Loucy (cell line): ENCODE results near the gene C2CD5.

Source experiments
- H2AFZ ChIP-seq: fragments of 200-600 bp; sonication (generic); 2 replicates; pipeline ENCODE4 v1.6.0; 2016; ENCODE audit warnings: antibody characterized with exemption, mild to moderate bottlenecking, low read length, moderate library complexity
- H3F3A ChIP-seq: fragments of 200-600 bp; 2 replicates; pipeline ENCODE4 v1.6.0; 2016; ENCODE audit warnings: antibody characterized with exemption, low read depth, mild to moderate bottlenecking
- H3K27me3 ChIP-seq: fragments of 200-600 bp; sonication (generic); 2 replicates; pipeline ENCODE4 v1.6.1; 2014; ENCODE audit warnings: low read length, mild to moderate bottlenecking; ENCODE audit not compliant: insufficient read depth, poor library complexity, severe bottlenecking
- H3K36me3 ChIP-seq: fragments of 200-600 bp; sonication (generic); 2 replicates; pipeline ENCODE4 v1.6.1; 2016; ENCODE audit warnings: low read length; ENCODE audit not compliant: insufficient read depth
- H3K4me1 ChIP-seq: fragments of 200-600 bp; sonication (generic); 2 replicates; pipeline ENCODE4 v1.5.1; 2014; ENCODE audit warnings: low read length, mild to moderate bottlenecking; ENCODE audit not compliant: insufficient read depth, poor library complexity, severe bottlenecking
- H3K4me2 ChIP-seq: fragments of 200-600 bp; sonication (generic); 2 replicates; pipeline ENCODE4 v1.6.0; 2014; ENCODE audit warnings: antibody characterized with exemption, low read length, low read depth, mild to moderate bottlenecking; ENCODE audit not compliant: poor library complexity, severe bottlenecking
- H3K4me3 ChIP-seq: fragments of 200-600 bp; sonication (generic); 2 replicates; pipeline ENCODE4 v1.5.1; 2014; ENCODE audit warnings: low read length, mild to moderate bottlenecking, mixed read lengths; ENCODE audit not compliant: poor library complexity, severe bottlenecking
- H3K79me2 ChIP-seq: fragments of 200-600 bp; sonication (generic); 2 replicates; pipeline ENCODE4 v1.6.1; 2014; ENCODE audit warnings: low read length; ENCODE audit not compliant: insufficient read depth
- H3K9ac ChIP-seq: fragments of 200-600 bp; sonication (generic); 2 replicates; pipeline ENCODE4 v1.6.0; 2014; ENCODE audit warnings: mild to moderate bottlenecking, low read depth, low read length, moderate library complexity; ENCODE audit not compliant: poor library complexity, severe bottlenecking
- H3K9me2 ChIP-seq: fragments of 200-600 bp; sonication (generic); replicated peaks from 2 replicates; pipeline ENCODE4 v1.6.1; 2016; ENCODE audit warnings: low read depth, low read length, mixed read lengths
- H3K9me3 ChIP-seq: fragments of 200-600 bp; sonication (generic); 2 replicates; pipeline ENCODE4 v1.6.1; 2014; ENCODE audit warnings: mild to moderate bottlenecking, antibody characterized with exemption, low read length, low read depth; ENCODE audit not compliant: insufficient read depth
- H4K20me1 ChIP-seq: fragments of 200-600 bp; sonication (generic); 2 replicates; pipeline ENCODE4 v1.6.0; 2014; ENCODE audit warnings: antibody characterized with exemption, low read length, mild to moderate bottlenecking; ENCODE audit not compliant: insufficient read depth, poor library complexity, severe bottlenecking
- CTCF ChIP-seq: fragments of 200-600 bp; sonication (generic); conservative IDR thresholded peaks from 2 replicates; pipeline ENCODE4 v1.5.1; 2014; ENCODE audit warnings: mild to moderate bottlenecking, antibody characterized with exemption, low read length
- EZH2phosphoT487 ChIP-seq: fragments of 200-600 bp; IDR thresholded peaks from 2 replicates; pipeline ENCODE4 v1.6.1; 2018; ENCODE audit warnings: antibody characterized with exemption, mild to moderate bottlenecking, moderate library complexity, borderline replicate concordance

C2CD5 gene

GRCh38 chr12:22576065-22576464 lies 31.7 kb upstream of the C2CD5 start:
- no peak overlapping the region for H2AFZ ChIP-seq
- H4K20me1 ChIP-seq: no peaks in the 10 kb centered on the region
- H3K9me3 ChIP-seq: no peaks in the 10 kb centered on the region
- TF ChIP-seq EZH2phosphoT487: no peak
- TF ChIP-seq CTCF: no peak
- no peaks in the 10 kb centered on the region for H3K36me3 ChIP-seq
- H3K4me3 ChIP-seq: no peak overlapping the region
- no peak overlapping the region for H3K9ac ChIP-seq
- H3K27me3 ChIP-seq: no peaks in the 10 kb centered on the region
- H3K4me2 ChIP-seq: no peak overlapping the region
- no peaks in the 10 kb centered on the region for H3K4me1 ChIP-seq
- H3K9me2 ChIP-seq: no peaks in the 10 kb centered on the region
- H3F3A ChIP-seq: no peaks in the 10 kb centered on the region
- no peaks in the 10 kb centered on the region for H3K79me2 ChIP-seq

GRCh38 chr12:22574921-22575320 lies 30.6 kb upstream of the C2CD5 start:
- Histone ChIP-seq H3K4me1 (no peaks in the 10 kb centered on the region), H3K4me3 (no peak overlapping the region), H3K36me3 (no peaks in the 10 kb centered on the region), H3K9me2 (no peaks in the 10 kb centered on the region), H3K27me3 (no peaks in the 10 kb centered on the region), H3K9me3 (no peaks in the 10 kb centered on the region), H3F3A (no peaks in the 10 kb centered on the region), H2AFZ (no peak overlapping the region), H4K20me1 (no peaks in the 10 kb centered on the region), H3K4me2 (no peak overlapping the region), H3K9ac (no peak overlapping the region), H3K79me2 (no peaks in the 10 kb centered on the region)
- TF ChIP-seq CTCF (no peak), EZH2phosphoT487 (no peak)

GRCh38 chr12:22573181-22573580 lies 28.8 kb upstream of the C2CD5 start:
- TF ChIP-seq CTCF (no peak), EZH2phosphoT487 (no peak)
- H3K4me2 ChIP-seq: no peak overlapping the region
- no peaks in the 10 kb centered on the region for H3K27me3 ChIP-seq
- no peaks in the 10 kb centered on the region for H3K4me1 ChIP-seq
- no peaks in the 10 kb centered on the region for H3K79me2 ChIP-seq
- no peak overlapping the region for H2AFZ ChIP-seq
- no peaks in the 10 kb centered on the region for H4K20me1 ChIP-seq
- no peaks in the 10 kb centered on the region for H3K36me3 ChIP-seq
- no peak overlapping the region for H3K9ac ChIP-seq
- no peaks in the 10 kb centered on the region for H3K9me2 ChIP-seq
- H3K4me3 ChIP-seq: no peak overlapping the region
- H3F3A ChIP-seq: no peaks in the 10 kb centered on the region
- no peaks in the 10 kb centered on the region for H3K9me3 ChIP-seq
